Panc1 (cell line): ENCODE measurements around the gene PHC2.

Experiments
- POLR2AphosphoS5 ChIP-seq: IDR thresholded peaks from 2 replicates; pipeline ENCODE4 v1.6.1; 2012; ENCODE audit warnings: mild to moderate bottlenecking, low read depth, low read length, moderate library complexity
- SIN3A ChIP-seq: IDR thresholded peaks from 2 replicates; pipeline ENCODE4 v1.6.1; 2012; ENCODE audit warnings: low read depth, mild to moderate bottlenecking, low read length, moderate library complexity, borderline replicate concordance; ENCODE audit not compliant: insufficient read depth
- TF ChIP-seq, protein P1 (sequence below): fragments of 450-650 bp; IDR thresholded peaks from 2 replicates; pipeline ENCODE4 v1.5.1; 2017; ENCODE audit warnings: mild to moderate bottlenecking
- TF ChIP-seq, protein P2 (sequence below), 2 experiments: IDR thresholded peaks; 2 replicates each; pipeline ENCODE4 v1.6.1; 2011 to 2012; ENCODE audit warnings: low read depth in 2 of 2, control low read depth in 1 of 2, low read length in 1 of 2, mild to moderate bottlenecking in 1 of 2, moderate library complexity in 1 of 2; ENCODE audit not compliant: insufficient read depth in 1 of 2

DNA sequence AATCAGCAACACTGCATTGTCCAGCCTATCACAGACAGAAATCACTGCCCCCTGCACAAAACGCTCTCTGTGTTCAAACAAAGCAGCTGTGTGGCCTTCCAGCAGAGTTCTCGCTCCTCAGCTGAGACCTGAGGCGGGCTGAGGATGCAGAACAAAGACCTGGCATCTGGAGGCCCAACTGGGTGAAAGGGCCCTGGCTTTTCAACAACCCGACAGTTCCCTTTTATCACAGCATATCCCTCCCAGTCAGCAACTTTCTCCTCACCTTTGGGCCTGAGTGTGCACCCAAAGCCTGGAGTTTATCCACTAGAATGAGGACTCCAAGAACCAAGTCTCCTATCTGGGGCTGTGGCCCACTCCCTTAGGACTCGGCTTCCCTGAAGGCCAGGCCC lies 67.4 kb downstream of the PHC2 start:
- TF ChIP-seq, protein P1, sequence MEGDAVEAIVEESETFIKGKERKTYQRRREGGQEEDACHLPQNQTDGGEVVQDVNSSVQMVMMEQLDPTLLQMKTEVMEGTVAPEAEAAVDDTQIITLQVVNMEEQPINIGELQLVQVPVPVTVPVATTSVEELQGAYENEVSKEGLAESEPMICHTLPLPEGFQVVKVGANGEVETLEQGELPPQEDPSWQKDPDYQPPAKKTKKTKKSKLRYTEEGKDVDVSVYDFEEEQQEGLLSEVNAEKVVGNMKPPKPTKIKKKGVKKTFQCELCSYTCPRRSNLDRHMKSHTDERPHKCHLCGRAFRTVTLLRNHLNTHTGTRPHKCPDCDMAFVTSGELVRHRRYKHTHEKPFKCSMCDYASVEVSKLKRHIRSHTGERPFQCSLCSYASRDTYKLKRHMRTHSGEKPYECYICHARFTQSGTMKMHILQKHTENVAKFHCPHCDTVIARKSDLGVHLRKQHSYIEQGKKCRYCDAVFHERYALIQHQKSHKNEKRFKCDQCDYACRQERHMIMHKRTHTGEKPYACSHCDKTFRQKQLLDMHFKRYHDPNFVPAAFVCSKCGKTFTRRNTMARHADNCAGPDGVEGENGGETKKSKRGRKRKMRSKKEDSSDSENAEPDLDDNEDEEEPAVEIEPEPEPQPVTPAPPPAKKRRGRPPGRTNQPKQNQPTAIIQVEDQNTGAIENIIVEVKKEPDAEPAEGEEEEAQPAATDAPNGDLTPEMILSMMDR, result no peak
- TF ChIP-seq POLR2AphosphoS5, result no peak
- TF ChIP-seq, protein P2, sequence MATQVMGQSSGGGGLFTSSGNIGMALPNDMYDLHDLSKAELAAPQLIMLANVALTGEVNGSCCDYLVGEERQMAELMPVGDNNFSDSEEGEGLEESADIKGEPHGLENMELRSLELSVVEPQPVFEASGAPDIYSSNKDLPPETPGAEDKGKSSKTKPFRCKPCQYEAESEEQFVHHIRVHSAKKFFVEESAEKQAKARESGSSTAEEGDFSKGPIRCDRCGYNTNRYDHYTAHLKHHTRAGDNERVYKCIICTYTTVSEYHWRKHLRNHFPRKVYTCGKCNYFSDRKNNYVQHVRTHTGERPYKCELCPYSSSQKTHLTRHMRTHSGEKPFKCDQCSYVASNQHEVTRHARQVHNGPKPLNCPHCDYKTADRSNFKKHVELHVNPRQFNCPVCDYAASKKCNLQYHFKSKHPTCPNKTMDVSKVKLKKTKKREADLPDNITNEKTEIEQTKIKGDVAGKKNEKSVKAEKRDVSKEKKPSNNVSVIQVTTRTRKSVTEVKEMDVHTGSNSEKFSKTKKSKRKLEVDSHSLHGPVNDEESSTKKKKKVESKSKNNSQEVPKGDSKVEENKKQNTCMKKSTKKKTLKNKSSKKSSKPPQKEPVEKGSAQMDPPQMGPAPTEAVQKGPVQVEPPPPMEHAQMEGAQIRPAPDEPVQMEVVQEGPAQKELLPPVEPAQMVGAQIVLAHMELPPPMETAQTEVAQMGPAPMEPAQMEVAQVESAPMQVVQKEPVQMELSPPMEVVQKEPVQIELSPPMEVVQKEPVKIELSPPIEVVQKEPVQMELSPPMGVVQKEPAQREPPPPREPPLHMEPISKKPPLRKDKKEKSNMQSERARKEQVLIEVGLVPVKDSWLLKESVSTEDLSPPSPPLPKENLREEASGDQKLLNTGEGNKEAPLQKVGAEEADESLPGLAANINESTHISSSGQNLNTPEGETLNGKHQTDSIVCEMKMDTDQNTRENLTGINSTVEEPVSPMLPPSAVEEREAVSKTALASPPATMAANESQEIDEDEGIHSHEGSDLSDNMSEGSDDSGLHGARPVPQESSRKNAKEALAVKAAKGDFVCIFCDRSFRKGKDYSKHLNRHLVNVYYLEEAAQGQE (IDR thresholded peaks at IDR 0.05; ENCODE audit: insufficient read depth in 1 of 2, low read depth in 2 of 2, low read length in 1 of 2), result no peak
- no peak for TF ChIP-seq SIN3A
